Measurements from ENCODE around the gene HERC2.

HERC2 gene

DNA sequence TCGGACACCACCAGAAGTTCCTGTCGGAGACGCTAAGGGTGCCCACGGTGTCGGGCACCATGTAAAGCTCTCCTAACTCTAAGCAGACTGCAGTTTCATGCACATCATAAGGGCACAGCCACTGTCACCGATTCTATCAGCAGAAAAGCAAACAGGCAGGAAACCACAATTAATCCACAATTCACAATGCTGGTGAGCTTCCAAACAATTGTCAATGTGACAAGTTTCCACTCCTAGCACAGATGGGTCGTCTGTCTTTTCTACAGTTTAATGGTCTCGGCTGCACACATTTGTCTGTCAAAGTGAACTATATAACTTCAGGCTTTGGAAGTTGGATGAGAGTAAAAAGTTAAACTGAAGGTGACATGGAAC is 214.1 kb downstream of the HERC2 start:
- H3K27ac ChIP-seq (ENCODE audit: low read depth, low read length) = no peak overlapping the region
- peaks cover 21% of the 10 kb centered on the region for H3K36me3 ChIP-seq (ENCODE audit: insufficient read depth, low read length)
- no peaks in the 10 kb centered on the region for H3K4me1 ChIP-seq (ENCODE audit: insufficient read depth, low read length)
- no peaks in the 10 kb centered on the region for H3K9me3 ChIP-seq (ENCODE audit: insufficient read depth, low read depth, low read length)
- H3K4me3 ChIP-seq (ENCODE audit: low read length) = peak overlapping the region; percentile 68
- WGBS = 53% methylated on average over 8 of the region's 8 CpGs
- H3K27me3 ChIP-seq (ENCODE audit: insufficient read depth, low read length) = peaks cover 46% of the 10 kb centered on the region
- H3K9ac ChIP-seq (ENCODE audit: low read depth, low read length) = peak overlapping the region; percentile 62

DNA sequence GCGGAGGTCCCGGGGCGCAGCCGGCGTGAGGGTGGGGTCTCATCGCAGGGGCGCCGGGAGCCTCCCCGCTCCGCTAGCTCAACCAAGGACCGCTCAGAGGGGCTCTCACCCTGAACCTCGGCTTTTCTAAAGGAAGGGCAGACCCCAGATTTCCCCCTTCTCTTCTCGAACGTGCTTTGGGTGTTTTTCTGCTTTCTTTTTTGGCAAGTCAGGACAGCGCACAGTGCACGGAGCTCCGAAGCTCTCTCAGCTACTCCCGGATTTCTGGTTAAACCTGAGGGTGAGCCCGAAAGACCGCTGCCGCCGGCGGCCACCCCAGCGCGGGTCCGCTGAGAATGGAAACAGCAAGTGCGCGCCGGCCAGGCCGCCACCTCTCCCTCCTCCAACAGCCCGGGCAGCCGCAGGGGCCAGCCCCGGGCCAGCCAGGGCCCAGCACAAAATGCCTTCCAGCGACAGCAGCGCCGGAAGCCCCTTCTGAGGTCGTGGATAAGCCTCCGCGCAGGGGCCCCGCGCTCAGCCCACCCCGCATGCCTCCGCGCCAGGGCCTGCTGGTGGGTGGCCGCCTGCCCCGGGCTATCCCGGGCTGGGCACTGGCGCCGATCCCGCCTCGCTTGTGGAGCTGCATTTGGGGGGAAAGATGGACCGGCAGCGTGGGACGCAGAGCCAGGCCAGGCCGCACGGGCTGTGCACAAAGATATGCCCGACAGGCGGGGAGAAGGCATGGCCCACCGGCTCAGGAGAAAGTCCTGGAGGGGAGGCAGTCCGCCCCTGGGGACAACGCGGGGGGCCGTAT is 214.7 kb downstream of the HERC2 start:
- Histone ChIP-seq H3K27me3 (ENCODE audit: insufficient read depth, low read length) (peaks cover 49% of the 10 kb centered on the region), H3K9ac (ENCODE audit: low read depth, low read length) (peak overlapping the region; percentile 62), H3K27ac (ENCODE audit: low read depth, low read length) (no peak overlapping the region), H3K36me3 (ENCODE audit: insufficient read depth, low read length) (peaks cover 15% of the 10 kb centered on the region), H3K4me3 (ENCODE audit: low read length) (peak overlapping the region; percentile 68), H3K9me3 (ENCODE audit: insufficient read depth, low read depth, low read length) (no peaks in the 10 kb centered on the region), H3K4me1 (ENCODE audit: insufficient read depth, low read length) (no peaks in the 10 kb centered on the region)
- 4% methylated on average over 63 of the region's 63 CpGs for WGBS

DNA sequence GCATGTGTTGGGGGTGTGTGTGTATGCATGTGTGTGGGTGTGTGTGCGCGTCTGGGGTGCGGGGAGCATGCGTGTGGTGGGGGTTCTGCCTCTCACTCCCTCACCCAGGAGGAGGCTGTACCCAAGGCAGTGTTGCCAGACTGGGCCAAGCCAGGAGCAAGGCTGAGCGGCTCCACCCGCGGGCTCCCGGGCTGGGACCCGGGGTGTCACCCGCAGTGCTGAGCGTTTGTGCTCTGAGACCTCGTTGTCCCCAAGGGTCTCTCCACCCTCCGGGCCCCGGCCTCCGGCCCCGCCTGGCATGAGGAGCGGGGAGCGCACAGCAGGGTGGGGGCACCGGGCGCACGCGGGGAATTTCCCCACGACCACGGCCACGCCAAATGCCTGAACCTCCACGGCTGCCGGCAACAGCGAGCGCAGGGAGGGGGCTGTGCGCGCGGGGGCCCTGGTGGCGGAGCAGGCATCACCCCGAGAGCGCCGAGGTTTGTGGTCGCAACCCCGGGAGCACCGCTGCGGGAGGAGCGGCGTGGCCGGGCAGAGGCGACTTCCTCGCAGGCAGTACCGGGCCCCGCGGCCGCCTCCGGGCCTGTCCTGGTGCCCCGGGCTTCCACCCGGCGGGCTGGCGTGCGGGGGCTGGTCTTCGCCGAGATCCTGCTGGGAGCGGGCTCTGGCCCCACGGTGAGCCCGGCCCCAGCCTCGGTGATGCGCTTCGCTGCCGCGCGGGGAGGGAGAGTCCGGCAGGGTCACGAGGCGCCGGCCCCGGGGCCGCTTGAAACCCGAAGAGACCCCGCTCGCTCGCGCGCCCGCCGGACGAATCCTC is 215.5 kb downstream of the HERC2 start:
- Histone ChIP-seq H3K9ac (ENCODE audit: low read depth, low read length) (peak overlapping the region; percentile 62), H3K4me3 (ENCODE audit: low read length) (peak overlapping the region; percentile 68), H3K27ac (ENCODE audit: low read depth, low read length) (no peak overlapping the region), H3K4me1 (ENCODE audit: insufficient read depth, low read length) (no peaks in the 10 kb centered on the region), H3K36me3 (ENCODE audit: insufficient read depth, low read length) (peaks cover 7% of the 10 kb centered on the region), H3K27me3 (ENCODE audit: insufficient read depth, low read length) (peaks cover 57% of the 10 kb centered on the region), H3K9me3 (ENCODE audit: insufficient read depth, low read depth, low read length) (no peaks in the 10 kb centered on the region)
- WGBS = 8% methylated on average over 81 of the region's 81 CpGs

DNA sequence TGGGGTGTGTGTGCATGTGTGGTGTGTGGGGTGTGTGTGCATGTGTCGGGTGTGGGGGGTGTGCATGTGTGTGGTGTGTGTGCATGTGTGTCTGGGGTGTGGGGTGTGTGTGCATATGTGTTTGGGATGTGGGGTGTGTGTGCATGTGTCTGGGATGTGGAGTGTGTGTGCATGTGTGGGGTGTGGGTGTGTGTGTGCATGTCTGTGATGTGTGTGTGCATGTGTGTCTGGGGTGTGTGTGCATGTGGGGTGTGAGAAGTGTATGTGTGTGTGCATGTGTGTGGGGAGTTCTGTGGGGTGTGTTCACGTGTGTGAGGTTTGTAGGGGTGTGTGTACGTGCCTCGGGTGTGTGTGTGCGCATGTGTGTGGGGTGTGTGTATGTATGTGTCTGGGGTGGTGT is 216.2 kb downstream of the HERC2 start:
- Histone ChIP-seq H3K27me3 (ENCODE audit: insufficient read depth, low read length) (peaks cover 65% of the 10 kb centered on the region), H3K4me1 (ENCODE audit: insufficient read depth, low read length) (no peaks in the 10 kb centered on the region), H3K27ac (ENCODE audit: low read depth, low read length) (no peak overlapping the region), H3K9ac (ENCODE audit: low read depth, low read length) (no peak overlapping the region), H3K9me3 (ENCODE audit: insufficient read depth, low read depth, low read length) (no peaks in the 10 kb centered on the region), H3K36me3 (ENCODE audit: insufficient read depth, low read length) (no peaks in the 10 kb centered on the region), H3K4me3 (ENCODE audit: low read length) (no peak overlapping the region)
- 91% methylated on average over 5 of the region's 5 CpGs for WGBS

DNA sequence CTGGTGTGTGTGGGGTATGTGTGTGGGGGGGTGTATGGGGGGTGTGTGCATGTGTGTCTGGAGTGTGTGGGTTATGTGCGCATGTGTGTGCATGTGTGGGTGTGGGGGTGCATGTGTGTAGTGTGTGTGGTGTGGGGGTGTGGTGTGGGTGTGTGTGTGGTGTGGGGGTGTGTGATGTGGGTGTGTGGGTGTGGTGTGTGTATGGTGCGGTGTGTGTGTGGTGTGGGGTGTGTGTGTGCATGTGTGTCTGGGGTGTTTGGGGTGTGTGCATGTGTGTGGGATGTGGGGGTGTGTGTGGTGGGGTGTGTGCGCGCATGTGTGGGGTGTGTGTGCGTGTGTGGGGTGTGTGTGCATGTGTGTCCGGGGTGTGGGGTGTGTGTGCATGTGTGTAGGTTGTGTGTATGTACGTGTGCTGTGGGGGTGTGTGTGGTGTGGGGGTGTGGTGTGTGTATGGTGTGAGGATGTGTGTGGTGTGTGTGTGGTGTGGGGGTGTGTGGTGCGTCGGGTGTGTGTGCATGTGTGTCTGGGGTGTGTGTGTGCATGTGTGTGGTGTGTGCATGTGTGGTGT is 216.7 kb downstream of the HERC2 start:
- Histone ChIP-seq H3K9ac (ENCODE audit: low read depth, low read length) (no peak overlapping the region), H3K27ac (ENCODE audit: low read depth, low read length) (no peak overlapping the region), H3K4me1 (ENCODE audit: insufficient read depth, low read length) (no peaks in the 10 kb centered on the region), H3K27me3 (ENCODE audit: insufficient read depth, low read length) (peaks cover 69% of the 10 kb centered on the region), H3K4me3 (ENCODE audit: low read length) (no peak overlapping the region), H3K9me3 (ENCODE audit: insufficient read depth, low read depth, low read length) (no peaks in the 10 kb centered on the region), H3K36me3 (ENCODE audit: insufficient read depth, low read length) (no peaks in the 10 kb centered on the region)
- 94% methylated on average over 9 of the region's 9 CpGs for WGBS

DNA sequence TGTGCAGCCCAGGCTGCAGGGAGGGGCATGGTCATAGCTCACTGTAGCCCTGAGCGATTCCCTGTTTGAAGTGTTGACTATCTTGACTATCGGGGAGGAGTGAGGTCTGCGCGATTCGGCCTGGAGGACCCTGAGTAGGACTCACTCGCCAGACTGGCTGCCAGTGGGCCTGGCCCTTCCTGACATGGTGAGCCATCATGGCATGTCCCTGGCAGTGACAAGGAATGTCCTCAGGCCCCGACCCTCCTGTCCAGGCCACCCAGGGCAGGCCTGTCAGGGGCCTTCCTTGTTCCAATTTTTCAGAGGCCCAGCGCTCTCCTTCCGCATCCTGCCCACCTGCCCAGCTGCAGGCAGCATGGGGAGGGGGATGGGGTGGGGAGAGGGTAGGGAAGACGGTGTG is 217.7 kb downstream of the HERC2 start:
- no peak overlapping the region for H3K27ac ChIP-seq (ENCODE audit: low read depth, low read length)
- peaks cover 79% of the 10 kb centered on the region for H3K27me3 ChIP-seq (ENCODE audit: insufficient read depth, low read length)
- no peaks in the 10 kb centered on the region for H3K4me1 ChIP-seq (ENCODE audit: insufficient read depth, low read length)
- no peaks in the 10 kb centered on the region for H3K9me3 ChIP-seq (ENCODE audit: insufficient read depth, low read depth, low read length)
- H3K9ac ChIP-seq (ENCODE audit: low read depth, low read length) = no peak overlapping the region
- H3K36me3 ChIP-seq (ENCODE audit: insufficient read depth, low read length) = no peaks in the 10 kb centered on the region
- no peak overlapping the region for H3K4me3 ChIP-seq (ENCODE audit: low read length)
- WGBS = 70% methylated on average over 10 of the region's 10 CpGs

DNA sequence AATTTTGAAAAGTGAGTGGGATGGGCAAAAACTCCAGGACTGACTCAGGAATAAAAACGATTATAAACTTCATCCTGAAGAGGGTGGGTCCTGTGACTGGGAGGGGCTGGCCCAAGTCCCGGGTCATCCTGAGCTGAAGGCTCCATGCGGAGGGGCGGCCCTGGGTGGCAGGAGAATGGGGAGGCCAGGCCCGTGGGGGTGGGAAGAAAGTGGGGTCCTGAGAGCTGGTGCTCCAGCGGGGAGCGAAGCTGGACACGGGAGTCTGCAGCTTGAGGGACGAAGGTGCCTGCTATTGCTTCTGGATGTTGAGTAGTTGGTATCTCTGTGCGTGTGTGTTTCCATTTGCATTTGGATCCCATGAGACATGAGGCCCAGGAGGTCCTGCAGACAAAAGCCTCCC is 218.1 kb downstream of the HERC2 start:
- H3K27ac ChIP-seq (ENCODE audit: low read depth, low read length) = no peak overlapping the region
- WGBS = 79% methylated on average over 10 of the region's 10 CpGs
- peaks cover 83% of the 10 kb centered on the region for H3K27me3 ChIP-seq (ENCODE audit: insufficient read depth, low read length)
- H3K36me3 ChIP-seq (ENCODE audit: insufficient read depth, low read length) = no peaks in the 10 kb centered on the region
- no peak overlapping the region for H3K9ac ChIP-seq (ENCODE audit: low read depth, low read length)
- H3K9me3 ChIP-seq (ENCODE audit: insufficient read depth, low read depth, low read length) = no peaks in the 10 kb centered on the region
- no peaks in the 10 kb centered on the region for H3K4me1 ChIP-seq (ENCODE audit: insufficient read depth, low read length)
- no peak overlapping the region for H3K4me3 ChIP-seq (ENCODE audit: low read length)

DNA sequence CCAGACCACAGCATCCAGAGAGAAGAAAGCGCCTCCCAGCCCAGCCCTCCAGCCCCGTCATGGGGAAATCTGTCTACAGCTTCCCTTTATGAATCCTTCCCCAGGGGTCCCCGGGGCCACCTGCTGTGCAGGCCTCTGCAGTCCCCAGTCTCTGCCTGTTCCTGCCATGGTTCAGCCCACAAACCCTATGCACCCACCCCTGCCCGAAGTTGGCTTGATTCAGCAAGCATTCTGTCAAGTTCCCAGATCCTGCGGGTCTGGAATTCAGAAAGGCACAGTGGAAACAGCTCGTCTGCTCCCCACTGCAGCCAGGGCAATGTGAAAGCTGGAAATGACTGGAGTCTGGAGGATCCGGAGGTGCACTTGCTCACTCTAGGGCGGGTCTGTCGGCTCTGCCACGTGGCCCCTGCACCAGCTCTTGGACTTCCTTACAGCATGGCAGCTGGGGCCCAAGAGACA is 220.0 kb downstream of the HERC2 start:
- Histone ChIP-seq H3K27me3 (ENCODE audit: insufficient read depth, low read length) (peaks cover 86% of the 10 kb centered on the region), H3K4me1 (ENCODE audit: insufficient read depth, low read length) (no peaks in the 10 kb centered on the region)
- 68% methylated on average over 10 of the region's 10 CpGs for WGBS

DNA sequence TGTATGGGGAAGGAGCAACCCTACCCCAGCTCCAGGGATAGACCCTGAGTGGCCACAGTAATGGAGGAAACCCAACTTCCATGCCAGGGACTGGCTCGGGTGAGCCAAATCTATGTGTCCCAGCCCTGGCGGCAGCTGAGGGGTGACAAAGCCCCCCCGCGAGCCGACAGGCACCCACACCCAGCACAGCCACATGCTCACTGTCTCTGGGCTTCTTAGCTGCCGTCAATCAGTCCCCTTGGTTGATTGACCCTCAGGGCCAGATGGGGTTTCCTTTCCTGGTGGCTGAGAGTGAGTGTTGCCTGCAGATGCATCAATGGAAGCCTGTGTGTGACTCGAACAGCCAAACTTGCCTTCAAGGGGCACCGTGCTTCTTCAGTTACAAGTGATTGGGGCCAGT is 220.8 kb downstream of the HERC2 start:
- Histone ChIP-seq H3K27me3 (ENCODE audit: insufficient read depth, low read length) (peaks cover 86% of the 10 kb centered on the region), H3K4me1 (ENCODE audit: insufficient read depth, low read length) (no peaks in the 10 kb centered on the region), H3K36me3 (ENCODE audit: insufficient read depth, low read length) (no peaks in the 10 kb centered on the region), H3K9ac (ENCODE audit: low read depth, low read length) (no peak overlapping the region), H3K4me3 (ENCODE audit: low read length) (no peak overlapping the region), H3K27ac (ENCODE audit: low read depth, low read length) (no peak overlapping the region), H3K9me3 (ENCODE audit: insufficient read depth, low read depth, low read length) (no peaks in the 10 kb centered on the region)
- 75% methylated on average over 8 of the region's 8 CpGs for WGBS

More for the DNA sequence above, 220.0 kb downstream of the HERC2 start:
- Histone ChIP-seq H3K36me3 (ENCODE audit: insufficient read depth, low read length) (no peaks in the 10 kb centered on the region), H3K9me3 (ENCODE audit: insufficient read depth, low read depth, low read length) (no peaks in the 10 kb centered on the region), H3K9ac (ENCODE audit: low read depth, low read length) (no peak overlapping the region), H3K4me3 (ENCODE audit: low read length) (no peak overlapping the region), H3K27ac (ENCODE audit: low read depth, low read length) (no peak overlapping the region)

DNA sequence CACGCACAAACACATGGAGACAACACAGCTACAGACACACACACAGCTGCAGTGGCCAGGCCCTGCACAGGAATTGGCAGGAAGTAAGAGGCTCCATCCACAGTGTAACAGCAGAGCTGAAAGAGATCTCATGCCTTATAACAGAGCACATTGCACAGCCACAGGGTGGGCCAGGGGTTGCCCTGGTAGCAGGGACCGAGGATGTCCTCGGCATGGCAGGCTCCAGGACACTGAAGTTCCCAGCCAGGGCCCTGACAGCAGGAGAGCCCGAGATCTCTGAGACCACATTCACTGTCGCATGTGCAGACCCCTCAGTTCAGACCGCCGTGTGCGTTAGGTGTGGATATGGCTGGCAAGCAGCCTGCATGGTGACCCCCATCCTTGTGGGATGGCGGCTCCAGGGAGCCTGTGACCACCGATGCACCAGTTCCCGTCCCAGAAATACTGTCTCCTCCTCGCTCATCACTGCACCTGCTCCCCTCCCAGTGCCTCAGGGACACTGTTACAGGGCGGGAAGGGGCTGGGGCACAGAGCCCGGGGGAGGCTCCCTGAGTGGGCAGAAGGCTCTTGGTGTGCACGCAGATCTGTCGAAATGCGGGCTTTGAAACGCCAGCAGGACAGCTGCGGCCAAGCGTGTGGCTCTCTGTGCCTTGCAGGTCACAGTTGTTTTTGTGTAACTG is 221.3 kb downstream of the HERC2 start:
- WGBS = 87% methylated on average over 20 of the region's 20 CpGs
- no peak overlapping the region for H3K9ac ChIP-seq (ENCODE audit: low read depth, low read length)
- H3K27ac ChIP-seq (ENCODE audit: low read depth, low read length) = no peak overlapping the region
- peaks cover 86% of the 10 kb centered on the region for H3K27me3 ChIP-seq (ENCODE audit: insufficient read depth, low read length)
- H3K4me1 ChIP-seq (ENCODE audit: insufficient read depth, low read length) = no peaks in the 10 kb centered on the region
- H3K4me3 ChIP-seq (ENCODE audit: low read length) = no peak overlapping the region
- no peaks in the 10 kb centered on the region for H3K36me3 ChIP-seq (ENCODE audit: insufficient read depth, low read length)
- H3K9me3 ChIP-seq (ENCODE audit: insufficient read depth, low read depth, low read length) = no peaks in the 10 kb centered on the region
